A549 (cell line): ENCODE data around the gene NRXN3. TPM values are rescaled to one million over a fixed set of nuclear protein-coding genes. Genes with fewer than 3 reads are reported as not detected.

Experiments
- ATAC-seq, 2 experiments: fragments of 200-7000 bp in 1 of 2; fragments of >200 bp in 1 of 2; cut with Nextera tagmentation in 1 of 2; cut with Tn5 transposase in 1 of 2; 3 replicates each; pipeline versions ENCODE4 v1.8.0 to v1.9.1; 2018 to 2020; ENCODE audit warnings: mild to moderate bottlenecking in 1 of 2, moderate library complexity in 1 of 2
- CTCF ChIA-PET: fragments of 300-600 bp; sonication (Branson Sonifier 250); formaldehyde crosslinking; extraction: SDS; loops from one replicate; lab custom pipeline; 2021; ENCODE audit warnings: antibody characterized with exemption, inconsistent platforms; lab: Yijun Ruan, JAX
- POLR2A ChIA-PET: fragments of 350-600 bp; formaldehyde crosslinking; extraction: SDS; loops from one replicate; lab custom pipeline; 2021; ENCODE audit warnings: antibody characterized with exemption, inconsistent platforms; lab: Yijun Ruan, JAX
- DNase-seq, 2 experiments: peaks; one replicate each; pipeline versions ENCODE4 v3.0.0 to v3.0.0-alpha.2; 2011 to 2016; ENCODE audit warnings: low read depth in 1 of 2, low spot score in 1 of 2
- FAIRE-seq: peaks from 2 replicates; lab custom pipeline; 2011; peaks lifted over from hg19 to GRCh38; lab: Jason Lieb, UNC
- H3K27ac ChIP-seq, 2 experiments: fragments of >200 bp; sonication (Bioruptor Twin); formaldehyde crosslinking; 3 replicates each; pipeline ENCODE4 v1.5.1; 2016 to 2017
- H3K4me1 ChIP-seq: fragments of >200 bp; sonication (Bioruptor Twin); formaldehyde crosslinking; 3 replicates; pipeline ENCODE4 v1.6.1; 2016
- H3K4me2 ChIP-seq: fragments of >200 bp; sonication (Bioruptor Twin); formaldehyde crosslinking; 3 replicates; pipeline ENCODE4 v1.6.1; 2016
- H3K4me3 ChIP-seq: fragments of >200 bp; sonication (Bioruptor Twin); formaldehyde crosslinking; 3 replicates; pipeline ENCODE4 v1.5.1; 2016
- H3K9me3 ChIP-seq: fragments of >200 bp; sonication (Bioruptor Twin); formaldehyde crosslinking; 3 replicates; pipeline ENCODE4 v1.6.1; 2016
- BHLHE40 ChIP-seq: IDR thresholded peaks from 2 replicates; pipeline ENCODE4 v1.6.1; 2012; ENCODE audit warnings: low read depth, low read length, inconsistent platforms
- CBX2 ChIP-seq: fragments of 200-600 bp; sonication (generic); IDR thresholded peaks from 2 replicates; pipeline ENCODE4 v1.6.1; 2016; ENCODE audit warnings: low read depth, mild to moderate bottlenecking, borderline replicate concordance
- CHD2 ChIP-seq: fragments of 150-350 bp; IDR thresholded peaks from 2 replicates; pipeline ENCODE4 v1.6.1; 2014; ENCODE audit warnings: low read length; ENCODE audit not compliant: partially characterized antibody
- CHD4 ChIP-seq: fragments of 200-600 bp; sonication (generic); IDR thresholded peaks from 2 replicates; pipeline ENCODE4 v1.6.1; 2016; ENCODE audit warnings: antibody characterized with exemption, mild to moderate bottlenecking, borderline replicate concordance
- FOSL2 ChIP-seq, 2 experiments: fragments of 450-650 bp in 1 of 2; fragments of >200 bp in 1 of 2; sonication (Bioruptor Twin) in 1 of 2; formaldehyde crosslinking; IDR thresholded peaks; 2 replicates each; pipeline versions ENCODE4 v1.5.0 to v1.6.1; 2016 to 2020; ENCODE audit warnings: mild to moderate bottlenecking in 1 of 2, moderate library complexity in 1 of 2
- HEYL ChIP-seq: fragments of 250-450 bp; sonication (Bioruptor Pico); IDR thresholded peaks from 2 replicates; pipeline ENCODE4 v1.8.0; 2021; ENCODE audit warnings: mild to moderate bottlenecking, moderate library complexity
- HOXB5 ChIP-seq: fragments of 250-450 bp; sonication (Bioruptor Pico); IDR thresholded peaks from 2 replicates; pipeline ENCODE4 v1.5.0; 2020; ENCODE audit warnings: mild to moderate bottlenecking, moderate library complexity
- JUN ChIP-seq, 2 experiments: fragments of >200 bp; sonication (Bioruptor Twin); formaldehyde crosslinking; IDR thresholded peaks; 2 replicates in 1 of 2; 3 replicates in 1 of 2; pipeline ENCODE4 v1.6.1; 2016 to 2017
- MAZ ChIP-seq: fragments of 150-350 bp; IDR thresholded peaks from 2 replicates; pipeline ENCODE4 v1.6.1; 2014; ENCODE audit warnings: antibody characterized with exemption, low read depth, low read length, borderline replicate concordance
- MYC ChIP-seq: IDR thresholded peaks from 2 replicates; pipeline ENCODE4 v1.6.1; 2012; ENCODE audit warnings: mild to moderate bottlenecking, inconsistent platforms, low read length, improper control_type of control experiment, borderline replicate concordance
- NFE2L2 ChIP-seq: fragments of 150-350 bp; conservative IDR thresholded peaks from 2 replicates; pipeline ENCODE4 v1.6.1; 2014; ENCODE audit warnings: low read length
- RAD21 ChIP-seq, 2 experiments: fragments of >200 bp in 1 of 2; sonication (Bioruptor Twin) in 1 of 2; formaldehyde crosslinking in 1 of 2; IDR thresholded peaks in 1 of 2; conservative IDR thresholded peaks in 1 of 2; 2 replicates in 1 of 2; 3 replicates in 1 of 2; pipeline ENCODE4 v1.6.1; 2012 to 2018; ENCODE audit warnings: inconsistent platforms in 1 of 2
- RARB ChIP-seq: fragments of 250-450 bp; sonication (Bioruptor Pico); IDR thresholded peaks from 2 replicates; pipeline ENCODE4 v1.8.0; 2021; ENCODE audit warnings: mild to moderate bottlenecking, moderate library complexity
- SMC3 ChIP-seq: fragments of >200 bp; sonication (Bioruptor Twin); formaldehyde crosslinking; IDR thresholded peaks from 3 replicates; pipeline ENCODE4 v1.6.1; 2018; ENCODE audit warnings: inconsistent platforms
- SREBF2 ChIP-seq: fragments of 450-650 bp; IDR thresholded peaks from 2 replicates; pipeline ENCODE4 v1.6.1; 2014; ENCODE audit warnings: mild to moderate bottlenecking, moderate library complexity
- TFCP2L1 ChIP-seq: fragments of 250-450 bp; sonication (Bioruptor Pico); IDR thresholded peaks from 2 replicates; pipeline ENCODE4 v1.5.0; 2021; ENCODE audit warnings: mild to moderate bottlenecking
- TP53 ChIP-seq: fragments of 250-450 bp; sonication (Bioruptor Pico); IDR thresholded peaks from 2 replicates; pipeline ENCODE4 v1.5.0; 2021; ENCODE audit warnings: mild to moderate bottlenecking, moderate library complexity
- ZFP36 ChIP-seq: fragments of 450-650 bp; IDR thresholded peaks from 2 replicates; pipeline ENCODE4 v1.6.1; 2014; ENCODE audit warnings: borderline replicate concordance; ENCODE audit not compliant: partially characterized antibody
- ZNF302 ChIP-seq: fragments of 250-450 bp; sonication (Bioruptor Pico); IDR thresholded peaks from 2 replicates; pipeline ENCODE4 v1.9.0; 2021; ENCODE audit warnings: inconsistent platforms, mild to moderate bottlenecking, moderate library complexity
- WGBS: methylation state at CpG from one replicate; pipeline ENCODE4 v1.1.6; 2017; ENCODE audit errors: missing lambda C conversion rate; 5-methylcytosine and 5-hydroxymethylcytosine counted together
- polyA plus RNA-seq, 4 experiments: library from polyadenylated mRNA; depleted of rRNA in 3 of 4; stranded (reverse); fragments of >200 nt; fragmentation: RNase III in 1 of 4; extraction: RNeasy Plus Mini Kit Qiagen cat#74134 plus additional on column Dnase treatment in 1 of 4; gene quantifications; 2 replicates in 3 of 4; 3 replicates in 1 of 4; pipeline ENCODE4 v1.2.3, GENCODE V29; 2011 to 2017
- TF ChIP-seq, protein P1 (sequence below): fragments of 200-600 bp; sonication (generic); IDR thresholded peaks from 2 replicates; pipeline ENCODE4 v1.6.1; 2016; ENCODE audit warnings: antibody characterized with exemption, mild to moderate bottlenecking, moderate library complexity
- TF ChIP-seq, protein P2 (sequence below): fragments of 250-450 bp; sonication (Bioruptor Pico); IDR thresholded peaks from 2 replicates; pipeline ENCODE4 v1.5.0; 2020; ENCODE audit warnings: low read depth, mild to moderate bottlenecking, moderate library complexity
- TF ChIP-seq, protein P3 (sequence below): IDR thresholded peaks from 2 replicates; pipeline ENCODE4 v1.6.1; 2012; ENCODE audit warnings: low read depth, borderline replicate concordance

NRXN3 gene
- polyA plus RNA-seq, 2 of the 4 experiments (the other 2 are of a cell fraction): 0.62 to 2.3 TPM

DNA sequence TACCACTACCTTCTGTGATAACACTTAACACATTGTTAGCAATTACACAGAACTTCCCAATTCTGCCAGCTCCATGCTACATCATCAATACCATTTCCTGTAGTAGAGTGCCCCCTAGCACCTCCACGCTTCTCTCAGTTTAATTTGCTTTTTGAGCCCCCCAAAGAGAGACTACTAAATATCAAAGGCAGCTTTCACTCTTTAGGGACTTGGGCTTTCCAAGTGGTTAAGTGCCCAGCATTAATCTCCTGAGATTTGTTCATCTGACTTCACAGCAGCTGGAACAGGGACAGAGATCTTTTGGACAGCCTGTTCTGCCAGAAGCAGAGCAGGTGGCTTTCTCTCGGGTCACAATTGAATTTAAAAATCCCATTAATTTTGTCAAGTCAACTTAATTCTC, 1086.2 kb downstream of the NRXN3 start (continued):
- TF ChIP-seq SMC3: no peak

DNA sequence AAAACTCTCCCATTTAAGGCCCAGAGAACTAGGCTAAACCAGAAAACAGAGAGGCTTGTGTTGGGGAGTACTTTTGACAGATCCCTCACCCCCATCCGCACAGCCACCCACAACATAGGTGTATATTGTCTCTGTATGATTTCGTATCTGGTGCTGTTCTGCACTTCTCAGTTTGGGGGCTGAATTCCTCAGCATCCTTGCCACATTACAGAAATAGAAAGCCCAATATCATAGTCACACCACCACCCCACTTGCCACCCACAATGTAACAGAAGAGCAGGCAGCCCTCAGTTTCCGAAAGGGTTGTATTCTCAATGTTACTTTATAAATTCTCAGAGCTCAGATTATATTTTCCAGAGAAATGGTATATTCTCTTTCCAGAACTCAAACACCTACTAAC, 1090.2 kb downstream of the NRXN3 start:
- H3K9me3 ChIP-seq: no peaks in the 10 kb centered on the region
- no peak overlapping the region for H3K4me2 ChIP-seq
- no peak for DNase-seq
- whole genome bisulfite sequencing: 22% methylated on average over 3 of the region's 3 CpGs
- H3K27ac ChIP-seq: no peak overlapping the region
- ChIA-PET POLR2A (no interaction called here), CTCF (no interaction called here)
- no peak for ATAC-seq
- H3K4me1 ChIP-seq: no peaks in the 10 kb centered on the region
- TF ChIP-seq RARB: no peak
- TF ChIP-seq ZFP36: no peak
- TF ChIP-seq RAD21 (conservative IDR thresholded peaks at IDR 0.05 in 1 of 2, IDR thresholded peaks at IDR 0.05 in 1 of 2): no peak
- TF ChIP-seq, protein P1, sequence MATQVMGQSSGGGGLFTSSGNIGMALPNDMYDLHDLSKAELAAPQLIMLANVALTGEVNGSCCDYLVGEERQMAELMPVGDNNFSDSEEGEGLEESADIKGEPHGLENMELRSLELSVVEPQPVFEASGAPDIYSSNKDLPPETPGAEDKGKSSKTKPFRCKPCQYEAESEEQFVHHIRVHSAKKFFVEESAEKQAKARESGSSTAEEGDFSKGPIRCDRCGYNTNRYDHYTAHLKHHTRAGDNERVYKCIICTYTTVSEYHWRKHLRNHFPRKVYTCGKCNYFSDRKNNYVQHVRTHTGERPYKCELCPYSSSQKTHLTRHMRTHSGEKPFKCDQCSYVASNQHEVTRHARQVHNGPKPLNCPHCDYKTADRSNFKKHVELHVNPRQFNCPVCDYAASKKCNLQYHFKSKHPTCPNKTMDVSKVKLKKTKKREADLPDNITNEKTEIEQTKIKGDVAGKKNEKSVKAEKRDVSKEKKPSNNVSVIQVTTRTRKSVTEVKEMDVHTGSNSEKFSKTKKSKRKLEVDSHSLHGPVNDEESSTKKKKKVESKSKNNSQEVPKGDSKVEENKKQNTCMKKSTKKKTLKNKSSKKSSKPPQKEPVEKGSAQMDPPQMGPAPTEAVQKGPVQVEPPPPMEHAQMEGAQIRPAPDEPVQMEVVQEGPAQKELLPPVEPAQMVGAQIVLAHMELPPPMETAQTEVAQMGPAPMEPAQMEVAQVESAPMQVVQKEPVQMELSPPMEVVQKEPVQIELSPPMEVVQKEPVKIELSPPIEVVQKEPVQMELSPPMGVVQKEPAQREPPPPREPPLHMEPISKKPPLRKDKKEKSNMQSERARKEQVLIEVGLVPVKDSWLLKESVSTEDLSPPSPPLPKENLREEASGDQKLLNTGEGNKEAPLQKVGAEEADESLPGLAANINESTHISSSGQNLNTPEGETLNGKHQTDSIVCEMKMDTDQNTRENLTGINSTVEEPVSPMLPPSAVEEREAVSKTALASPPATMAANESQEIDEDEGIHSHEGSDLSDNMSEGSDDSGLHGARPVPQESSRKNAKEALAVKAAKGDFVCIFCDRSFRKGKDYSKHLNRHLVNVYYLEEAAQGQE: no peak
- no peak for TF ChIP-seq SREBF2
- TF ChIP-seq HOXB5: no peak
- TF ChIP-seq HEYL (CRISPR knock-in tag): no peak
- no peak for TF ChIP-seq CHD2
- TF ChIP-seq ZNF302 (CRISPR knock-in tag): no peak
- no peak for TF ChIP-seq TP53 (CRISPR knock-in tag)
- FAIRE-seq: no peak
- no peak overlapping the region for H3K4me3 ChIP-seq

DNA sequence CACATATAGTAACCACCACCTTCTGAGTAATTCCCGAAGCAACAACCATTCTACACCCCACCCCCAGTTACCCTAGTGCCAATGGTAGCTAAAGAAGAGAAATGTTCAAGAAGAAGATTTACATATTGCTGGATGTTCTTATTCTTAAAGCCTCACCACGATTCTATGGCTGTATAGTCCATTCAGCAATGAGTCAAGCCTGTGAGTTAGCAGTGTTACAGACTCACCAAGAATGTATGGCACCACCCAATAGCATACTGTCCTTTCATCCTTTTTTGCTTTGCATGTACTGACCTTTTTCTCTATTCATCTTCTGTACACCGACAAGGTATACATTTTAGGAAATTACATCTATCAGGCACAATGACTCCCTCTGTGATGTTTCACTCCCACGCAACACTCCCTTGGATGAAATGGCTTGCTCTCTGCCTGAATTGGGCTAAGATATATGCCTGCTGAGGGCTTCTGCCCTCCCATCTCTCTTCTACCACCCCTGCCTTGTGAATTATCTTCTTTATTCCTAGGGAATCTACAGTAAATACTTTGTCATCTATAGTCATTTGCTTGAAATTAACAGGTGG, 1095.3 kb downstream of the NRXN3 start:
- Histone ChIP-seq H3K4me1 (no peaks in the 10 kb centered on the region), H3K4me3 (no peak overlapping the region), H3K4me2 (no peak overlapping the region), H3K9me3 (no peaks in the 10 kb centered on the region), H3K27ac (no peak overlapping the region)
- ChIA-PET POLR2A (no interaction called here), CTCF (no interaction called here)
- no peak for FAIRE-seq
- ATAC-seq: no peak
- no peak for DNase-seq
- WGBS: 20% methylated on average over 4 of the region's 4 CpGs
- TF ChIP-seq CBX2: no peak
- TF ChIP-seq CHD4: no peak

DNA sequence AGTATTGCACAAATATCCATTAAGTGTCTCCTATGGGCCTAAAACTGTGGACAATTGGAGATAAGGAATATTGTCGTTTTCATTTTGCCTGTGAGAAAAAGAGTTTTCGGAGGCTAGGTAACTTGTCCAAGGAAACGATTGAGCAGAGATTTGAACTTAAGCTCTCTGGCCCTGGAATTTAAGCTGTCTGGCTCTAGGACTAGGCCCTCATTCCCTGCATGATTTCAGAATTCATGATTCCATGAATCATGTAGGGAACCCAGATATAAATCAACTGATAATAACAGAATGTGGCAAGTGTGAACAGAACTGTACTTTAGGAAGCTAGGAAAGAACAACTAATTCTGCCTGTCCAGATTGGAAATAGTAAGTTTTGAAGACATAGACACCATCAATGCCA, 1100.2 kb downstream of the NRXN3 start:
- H3K4me1 ChIP-seq: no peaks in the 10 kb centered on the region
- no peaks in the 10 kb centered on the region for H3K9me3 ChIP-seq
- no peak overlapping the region for H3K27ac ChIP-seq
- FAIRE-seq (no peak), DNase-seq (no peak), ATAC-seq (no peak)
- 33% methylated on average over 3 of the region's 3 CpGs for WGBS
- POLR2A ChIA-PET: no interaction called here
- CTCF ChIA-PET: no interaction called here
- no peak overlapping the region for H3K4me3 ChIP-seq
- no peak overlapping the region for H3K4me2 ChIP-seq
- TF ChIP-seq JUN (IDR thresholded peaks at IDR 0.05): no peak
- TF ChIP-seq CBX2: no peak
- TF ChIP-seq, protein P2, sequence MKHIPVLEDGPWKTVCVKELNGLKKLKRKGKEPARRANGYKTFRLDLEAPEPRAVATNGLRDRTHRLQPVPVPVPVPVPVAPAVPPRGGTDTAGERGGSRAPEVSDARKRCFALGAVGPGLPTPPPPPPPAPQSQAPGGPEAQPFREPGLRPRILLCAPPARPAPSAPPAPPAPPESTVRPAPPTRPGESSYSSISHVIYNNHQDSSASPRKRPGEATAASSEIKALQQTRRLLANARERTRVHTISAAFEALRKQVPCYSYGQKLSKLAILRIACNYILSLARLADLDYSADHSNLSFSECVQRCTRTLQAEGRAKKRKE (CRISPR knock-in tag): no peak
- TF ChIP-seq BHLHE40: no peak
- no peak for TF ChIP-seq TFCP2L1
- TF ChIP-seq, protein P3, sequence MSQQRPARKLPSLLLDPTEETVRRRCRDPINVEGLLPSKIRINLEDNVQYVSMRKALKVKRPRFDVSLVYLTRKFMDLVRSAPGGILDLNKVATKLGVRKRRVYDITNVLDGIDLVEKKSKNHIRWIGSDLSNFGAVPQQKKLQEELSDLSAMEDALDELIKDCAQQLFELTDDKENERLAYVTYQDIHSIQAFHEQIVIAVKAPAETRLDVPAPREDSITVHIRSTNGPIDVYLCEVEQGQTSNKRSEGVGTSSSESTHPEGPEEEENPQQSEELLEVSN: no peak
- TF ChIP-seq, protein P1: no peak
- no peak for TF ChIP-seq FOSL2 (IDR thresholded peaks at IDR 0.05)
- TF ChIP-seq FOSL2 (CRISPR knock-in tag; IDR thresholded peaks at IDR 0.05): no peak
- TF ChIP-seq MAZ: no peak
- TF ChIP-seq NFE2L2: no peak
- TF ChIP-seq MYC: no peak
